H1 (cell line): ENCODE results near the gene ZNF592. TPM values are rescaled to one million over a fixed set of nuclear protein-coding genes. Genes with fewer than 3 reads are reported as not detected.
A peak's percentile ranks its signal among the peaks of the same experiment; 100 is the strongest.

Source experiments
- CTCF ChIA-PET: fragments of 300-600 bp; sonication (Branson Sonifier 250); formaldehyde crosslinking; loops from one replicate; lab custom pipeline; 2021; ENCODE audit not compliant: partially characterized antibody; lab: Charles Lee
- POLR2A ChIA-PET: fragments of 300-600 bp; sonication (Branson Sonifier 250); formaldehyde crosslinking; loops from one replicate; lab custom pipeline; 2021; ENCODE audit warnings: inconsistent platforms; ENCODE audit not compliant: partially characterized antibody; lab: Charles Lee
- DNase-seq, 2 experiments: peaks; one replicate each; pipeline versions ENCODE4 v3.0.0 to v3.0.0-alpha.2; 2010 to 2022; ENCODE audit warnings: low spot score in 2 of 2, low read depth in 1 of 2, mixed read lengths in 1 of 2
- FAIRE-seq: peaks from 2 replicates; lab custom pipeline; 2011; peaks lifted over from hg19 to GRCh38; lab: Jason Lieb, UNC
- H2AFZ ChIP-seq: 2 replicates; pipeline ENCODE4 v1.8.1; 2012; ENCODE audit warnings: low read length, inconsistent platforms
- H2AK5ac ChIP-seq: 2 replicates; pipeline ENCODE4 v1.6.1; 2013; ENCODE audit warnings: low read depth, low read length
- H2BK120ac ChIP-seq: replicated peaks from 2 replicates; pipeline ENCODE3; 2013; ENCODE audit warnings: low read depth, low read length, inconsistent platforms
- H2BK12ac ChIP-seq: 2 replicates; pipeline ENCODE4 v1.6.1; 2013; ENCODE audit warnings: low read depth, low read length
- H2BK15ac ChIP-seq: 2 replicates; pipeline ENCODE4 v1.6.1; 2013; ENCODE audit warnings: low read length
- H2BK20ac ChIP-seq: 2 replicates; pipeline ENCODE4 v1.6.1; 2013; ENCODE audit warnings: low read length
- H2BK5ac ChIP-seq: 2 replicates; pipeline ENCODE4 v1.6.1; 2013; ENCODE audit warnings: low read depth, low read length
- H3K14ac ChIP-seq: 2 replicates; pipeline ENCODE4 v1.6.1; 2013; ENCODE audit warnings: inconsistent platforms; ENCODE audit not compliant: insufficient read length
- H3K18ac ChIP-seq: 2 replicates; pipeline ENCODE4 v1.6.1; 2013; ENCODE audit warnings: low read length; ENCODE audit errors: extremely low read depth
- H3K23ac ChIP-seq: 2 replicates; pipeline ENCODE4 v1.6.1; 2013; ENCODE audit warnings: inconsistent platforms; ENCODE audit not compliant: insufficient read length
- H3K23me2 ChIP-seq: 2 replicates; pipeline ENCODE4 v1.6.1; 2013; ENCODE audit warnings: low read depth, low read length
- H3K27ac ChIP-seq: 2 replicates; pipeline ENCODE4 v1.6.1; 2011; ENCODE audit warnings: low read depth, low read length, inconsistent platforms
- H3K27me3 ChIP-seq, 4 experiments: replicated peaks in 1 of 4; 1 replicate in 1 of 4; 2 replicates in 3 of 4; pipeline versions ENCODE4 v1.6.1 to v1.8.1; 2011 to 2013; ENCODE audit warnings: low read length in 3 of 4, mild to moderate bottlenecking in 3 of 4, inconsistent platforms in 2 of 4, mixed read lengths in 2 of 4, moderate library complexity in 1 of 4; ENCODE audit not compliant: control insufficient read depth in 3 of 4, insufficient read depth in 3 of 4; ENCODE audit errors: extremely low read depth in 1 of 4
- H3K36me3 ChIP-seq, 4 experiments: 2 replicates each; pipeline versions ENCODE4 v1.6.1 to v1.8.1; 2011 to 2013; ENCODE audit warnings: mild to moderate bottlenecking in 4 of 4, low read length in 3 of 4, moderate library complexity in 2 of 4, control low read depth in 1 of 4, inconsistent platforms in 1 of 4; ENCODE audit not compliant: insufficient read depth in 4 of 4, control insufficient read depth in 2 of 4
- H3K4ac ChIP-seq: replicated peaks from 2 replicates; pipeline ENCODE3; 2013; ENCODE audit warnings: low read length, low read depth, mixed read lengths, inconsistent platforms; ENCODE audit not compliant: insufficient read length
- H3K4me1 ChIP-seq, 4 experiments: replicated peaks in 1 of 4; 1 replicate in 1 of 4; 2 replicates in 3 of 4; pipeline versions ENCODE4 v1.6.1 to v1.8.1; 2011 to 2013; ENCODE audit warnings: low read length in 3 of 4, inconsistent platforms in 2 of 4, mixed read lengths in 1 of 4; ENCODE audit not compliant: insufficient read depth in 4 of 4, control insufficient read depth in 3 of 4
- H3K4me2 ChIP-seq, 2 experiments: 2 replicates each; pipeline versions ENCODE4 v1.6.1 to v1.8.1; 2011 to 2013; ENCODE audit warnings: low read depth in 2 of 2, low read length in 2 of 2, control low read depth in 1 of 2, inconsistent platforms in 1 of 2, mild to moderate bottlenecking in 1 of 2; ENCODE audit not compliant: insufficient read depth in 1 of 2
- H3K4me3 ChIP-seq, 4 experiments: fragments of 200-600, 300-600 bp in 1 of 4; sonication (generic), shearing (Covaris generic), sonication (Bioruptor Twin) in 1 of 4; 2 replicates each; pipeline versions ENCODE4 v1.5.1 to v1.8.1; 2011 to 2016; ENCODE audit warnings: low read length in 4 of 4, low read depth in 3 of 4, control low read depth in 2 of 4, inconsistent platforms in 2 of 4, mild to moderate bottlenecking in 2 of 4, mixed read lengths in 1 of 4, moderate library complexity in 1 of 4; ENCODE audit not compliant: insufficient read depth in 2 of 4; ENCODE audit errors: extremely low read depth in 1 of 4
- H3K56ac ChIP-seq: replicated peaks from 2 replicates; pipeline ENCODE3; 2013; ENCODE audit warnings: low read depth, mild to moderate bottlenecking, mixed read lengths, low read length, inconsistent platforms; ENCODE audit not compliant: insufficient read length
- H3K79me1 ChIP-seq: 2 replicates; pipeline ENCODE4 v1.6.1; 2013; ENCODE audit warnings: low read depth, low read length, control low read depth
- H3K79me2 ChIP-seq, 2 experiments: 2 replicates each; pipeline versions ENCODE4 v1.6.1 to v1.8.1; 2012 to 2013; ENCODE audit warnings: low read length in 2 of 2, mild to moderate bottlenecking in 2 of 2, inconsistent platforms in 1 of 2; ENCODE audit not compliant: insufficient read depth in 2 of 2, control insufficient read depth in 1 of 2
- H3K9ac ChIP-seq, 4 experiments: replicated peaks in 1 of 4; 1 replicate in 1 of 4; 2 replicates in 3 of 4; pipeline versions ENCODE4 v1.6.1 to v1.8.1; 2011 to 2013; ENCODE audit warnings: low read depth in 3 of 4, low read length in 3 of 4, control low read depth in 2 of 4, mild to moderate bottlenecking in 2 of 4, moderate library complexity in 2 of 4, inconsistent platforms in 1 of 4; ENCODE audit errors: extremely low read depth in 1 of 4
- H3K9me3 ChIP-seq, 2 experiments: 2 replicates each; pipeline versions ENCODE4 v1.6.1 to v1.8.1; 2012 to 2013; ENCODE audit warnings: mild to moderate bottlenecking in 2 of 2, moderate library complexity in 2 of 2, control low read depth in 1 of 2, inconsistent platforms in 1 of 2, low read depth in 1 of 2, low read length in 1 of 2, mixed read lengths in 1 of 2; ENCODE audit not compliant: insufficient read depth in 2 of 2
- H4K20me1 ChIP-seq, 2 experiments: replicated peaks in 1 of 2; 2 replicates each; pipeline versions ENCODE3 to v1.8.1; 2011 to 2013; ENCODE audit warnings: inconsistent platforms in 2 of 2, low read length in 2 of 2, mild to moderate bottlenecking in 1 of 2; ENCODE audit not compliant: insufficient read depth in 2 of 2, control insufficient read depth in 1 of 2
- H4K5ac ChIP-seq: 2 replicates; pipeline ENCODE4 v1.6.1; 2013; ENCODE audit warnings: low read length, low read depth, mixed read lengths, inconsistent platforms; ENCODE audit not compliant: insufficient read length
- H4K8ac ChIP-seq: 2 replicates; pipeline ENCODE4 v1.8.0; 2013; ENCODE audit warnings: mild to moderate bottlenecking, moderate library complexity, low read length, inconsistent platforms; ENCODE audit not compliant: insufficient read depth; ENCODE audit errors: extremely low read depth
- H4K91ac ChIP-seq: replicated peaks from 2 replicates; pipeline ENCODE3; 2013; ENCODE audit warnings: low read length, mixed read lengths, inconsistent platforms; ENCODE audit not compliant: insufficient read length
- CEBPB ChIP-seq: IDR thresholded peaks from 2 replicates; pipeline ENCODE4 v1.6.1; 2012; ENCODE audit warnings: low read depth, low read length
- KDM5A ChIP-seq: fragments of 200-600 bp; IDR thresholded peaks from 2 replicates; pipeline ENCODE4 v1.7.1; 2012; ENCODE audit warnings: mild to moderate bottlenecking, low read length, inconsistent platforms, mixed read lengths
- SP1 ChIP-seq: IDR thresholded peaks from 2 replicates; pipeline ENCODE4 v1.6.1; 2011; ENCODE audit warnings: low read depth, low read length
- SP4 ChIP-seq: IDR thresholded peaks from 2 replicates; pipeline ENCODE4 v1.6.1; 2012; ENCODE audit warnings: low read length, inconsistent platforms
- WGBS, 2 experiments: shearing (Covaris generic) in 1 of 2; methylation state at CpG; one replicate each; pipeline versions ENCODE4 v1.1.6 to v1.1.7; 2013 to 2015; ENCODE audit warnings: low lambda C conversion rate in 2 of 2, mixed read lengths in 2 of 2, inconsistent platforms in 1 of 2, low coverage in 1 of 2, missing lambda C conversion rate in 1 of 2; ENCODE audit not compliant: insufficient replicate concordance in 2 of 2, insufficient coverage in 1 of 2, insufficient read length in 1 of 2; ENCODE audit errors: extremely low coverage in 1 of 2, missing lambda C conversion rate in 1 of 2; 5-methylcytosine and 5-hydroxymethylcytosine counted together
- polyA plus RNA-seq, 7 experiments: library from polyadenylated mRNA; depleted of rRNA in 3 of 7; stranded (reverse) in 5 of 7; unstranded in 2 of 7; fragments of >200 nt in 5 of 7; fragments of 200-250 nt in 2 of 7; gene quantifications; 1 replicate in 5 of 7; 2 replicates in 1 of 7; 4 replicates in 1 of 7; pipeline versions ENCODE4 v1.2.1 to v1.2.3, GENCODE V29; 2011 to 2013; ENCODE audit warnings: missing spikeins in 2 of 7, mixed read lengths in 2 of 7
- total RNA-seq: library from RNA; stranded (reverse); fragmentation: NEBNext Ultra II Directional; extraction: Animal tissue kit (Norgen Biotek cat#: 25700); gene quantifications from 2 replicates; pipeline ENCODE4 v1.2.1, GENCODE V29; 2021
- TF ChIP-seq, protein P1 (sequence below): IDR thresholded peaks from 2 replicates; pipeline ENCODE4 v1.6.1; 2012; ENCODE audit warnings: inconsistent platforms

ZNF592 gene
- total and polyA plus RNA-seq, 2 of the 8 experiments (the other 6 are each of a cell fraction or from before 2014, with no cell fraction given), result 14.2 to 33.0 TPM

DNA sequence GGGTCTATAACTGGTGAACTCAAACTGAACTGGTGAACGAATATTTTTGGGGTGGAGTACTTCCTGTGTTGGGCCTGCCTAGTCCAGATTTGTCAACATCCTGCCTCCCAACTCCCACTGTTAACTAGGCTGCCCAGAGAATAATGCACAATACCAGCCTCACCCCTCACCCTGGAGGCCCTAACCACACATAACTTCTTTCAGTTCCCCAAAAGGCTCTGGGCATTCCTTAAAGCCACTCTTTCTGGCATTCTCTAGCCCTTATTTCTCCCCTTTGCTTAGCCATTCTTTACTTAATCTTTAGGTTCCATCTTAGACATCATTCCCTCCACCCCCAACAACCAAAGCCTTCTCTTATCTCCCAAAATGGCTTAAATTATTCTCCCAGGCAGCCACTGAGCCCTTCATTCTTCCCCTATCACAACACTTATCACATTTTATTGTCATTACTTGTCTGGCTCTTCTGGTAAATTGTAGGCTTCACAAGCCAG lies 23.3 kb upstream of the ZNF592 start:
- POLR2A ChIA-PET, result interaction anchor here (1.2 kb wide), 1 partner anchor 18 kb away, joined by 3 read pairs; no protein-coding TSS in a partner anchor
- Histone ChIP-seq H2BK5ac (no peak overlapping the region), H3K9ac (no peak overlapping the region), H3K4me1 (peaks cover 0 to 3% (median 1%) of the 10 kb centered on the region in 4 experiments; a peak in 4 of 7 replicates), H3K56ac (no peak overlapping the region), H4K5ac (no peak overlapping the region), H3K36me3 (no peaks in the 10 kb centered on the region), H3K18ac (no peak overlapping the region), H4K8ac (no peak overlapping the region), H2BK120ac (peak overlapping the region; percentile 22), H4K20me1 (no peaks in the 10 kb centered on the region), H4K91ac (no peak overlapping the region), H3K27me3 (no peaks in the 10 kb centered on the region), H3K4me3 (no peak overlapping the region), H3K4me2 (no peak overlapping the region), H3K27ac (no peak overlapping the region), H2BK12ac (no peak overlapping the region), H2BK20ac (no peak overlapping the region), H3K79me2 (no peaks in the 10 kb centered on the region), H3K9me3 (no peaks in the 10 kb centered on the region), H3K4ac (no peak overlapping the region), H3K23ac (no peak overlapping the region), H3K14ac (no peak overlapping the region), H2BK15ac (no peak overlapping the region), H2AK5ac (no peak overlapping the region), H3K23me2 (no peaks in the 10 kb centered on the region; the same call in 1 of the 2 replicates), H3K79me1 (no peaks in the 10 kb centered on the region), H2AFZ (no peak overlapping the region)
- CTCF ChIA-PET, result no interaction called here
- 89% methylated on average over 1 of the region's 1 CpG; no CpG with 5 or more reads in 1 of the 2 experiments for WGBS, 2 experiments
- FAIRE-seq, result no peak
- DNase-seq, result no peak
- TF ChIP-seq, protein P1, sequence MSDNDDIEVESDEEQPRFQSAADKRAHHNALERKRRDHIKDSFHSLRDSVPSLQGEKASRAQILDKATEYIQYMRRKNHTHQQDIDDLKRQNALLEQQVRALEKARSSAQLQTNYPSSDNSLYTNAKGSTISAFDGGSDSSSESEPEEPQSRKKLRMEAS, result no peak
- TF ChIP-seq SP1 (no peak), CEBPB (no peak), KDM5A (no peak), SP4 (no peak)
